Measurements from ENCODE around the gene MAGI2.
A peak's percentile ranks its signal among the peaks of the same experiment; 100 is the strongest.

MAGI2 gene

GRCh38 chr7:78043159-78043558 lies 1410.3 kb downstream of the MAGI2 start:
- DNase-seq: no peak

- no peak for DNase-seq
Observed at GRCh38 chr7:78041423-78041822, 1412.0 kb downstream of the MAGI2 start.

GRCh38 chr7:78039790-78040776 lies 1413.4 kb downstream of the MAGI2 start:
- no peak for DNase-seq

GRCh38 chr7:78038465-78039080 lies 1414.9 kb downstream of the MAGI2 start:
- DNase-seq: no peak

GRCh38 chr7:78037603-78038002 lies 1415.9 kb downstream of the MAGI2 start:
- DNase-seq: no peak

- DNase-seq: no peak
Observed at GRCh38 chr7:78033410-78033809, 1420.1 kb downstream of the MAGI2 start.

- no peak for DNase-seq
Observed at GRCh38 chr7:78026492-78026891, 1427.0 kb downstream of the MAGI2 start.

- DNase-seq: no peak
Observed at GRCh38 chr7:78024591-78024990, 1428.9 kb downstream of the MAGI2 start.

- no peak for DNase-seq
Observed at GRCh38 chr7:78023191-78023590, 1430.3 kb downstream of the MAGI2 start.

- no peak for DNase-seq
Observed at GRCh38 chr7:78022165-78022564, 1431.3 kb downstream of the MAGI2 start.

GRCh38 chr7:78020874-78021249 lies 1432.6 kb downstream of the MAGI2 start:
- DNase-seq: no peak

- peak; percentile 32 to 39 for DNase-seq
Observed at GRCh38 chr7:78020136-78020873, 1433.2 kb downstream of the MAGI2 start.

- peak; percentile 51 to 77 for DNase-seq
Observed at GRCh38 chr7:78019447-78020135, 1433.9 kb downstream of the MAGI2 start.

GRCh38 chr7:78018641-78019446 lies 1434.6 kb downstream of the MAGI2 start:
- DNase-seq: no peak

GRCh38 chr7:78017591-78018100 lies 1435.8 kb downstream of the MAGI2 start:
- no peak for DNase-seq

- no peak for DNase-seq
Observed at GRCh38 chr7:78015574-78016260, 1437.8 kb downstream of the MAGI2 start.

- DNase-seq: no peak
Observed at GRCh38 chr7:78014401-78014800, 1439.1 kb downstream of the MAGI2 start.

GRCh38 chr7:78013386-78013785 lies 1440.1 kb downstream of the MAGI2 start:
- DNase-seq: no peak

GRCh38 chr7:78011642-78012041 lies 1441.8 kb downstream of the MAGI2 start:
- DNase-seq: no peak

GRCh38 chr7:78007231-78007630 lies 1446.2 kb downstream of the MAGI2 start:
- DNase-seq: no peak
